NCI-H2171 (cell line): Measurements from ENCODE around the gene MTERF4.

Experiments used
- DNase-seq: peaks from one replicate; lab custom pipeline; 2025; lab: John Stamatoyannopoulos, UW

Gene MTERF4

DNA sequence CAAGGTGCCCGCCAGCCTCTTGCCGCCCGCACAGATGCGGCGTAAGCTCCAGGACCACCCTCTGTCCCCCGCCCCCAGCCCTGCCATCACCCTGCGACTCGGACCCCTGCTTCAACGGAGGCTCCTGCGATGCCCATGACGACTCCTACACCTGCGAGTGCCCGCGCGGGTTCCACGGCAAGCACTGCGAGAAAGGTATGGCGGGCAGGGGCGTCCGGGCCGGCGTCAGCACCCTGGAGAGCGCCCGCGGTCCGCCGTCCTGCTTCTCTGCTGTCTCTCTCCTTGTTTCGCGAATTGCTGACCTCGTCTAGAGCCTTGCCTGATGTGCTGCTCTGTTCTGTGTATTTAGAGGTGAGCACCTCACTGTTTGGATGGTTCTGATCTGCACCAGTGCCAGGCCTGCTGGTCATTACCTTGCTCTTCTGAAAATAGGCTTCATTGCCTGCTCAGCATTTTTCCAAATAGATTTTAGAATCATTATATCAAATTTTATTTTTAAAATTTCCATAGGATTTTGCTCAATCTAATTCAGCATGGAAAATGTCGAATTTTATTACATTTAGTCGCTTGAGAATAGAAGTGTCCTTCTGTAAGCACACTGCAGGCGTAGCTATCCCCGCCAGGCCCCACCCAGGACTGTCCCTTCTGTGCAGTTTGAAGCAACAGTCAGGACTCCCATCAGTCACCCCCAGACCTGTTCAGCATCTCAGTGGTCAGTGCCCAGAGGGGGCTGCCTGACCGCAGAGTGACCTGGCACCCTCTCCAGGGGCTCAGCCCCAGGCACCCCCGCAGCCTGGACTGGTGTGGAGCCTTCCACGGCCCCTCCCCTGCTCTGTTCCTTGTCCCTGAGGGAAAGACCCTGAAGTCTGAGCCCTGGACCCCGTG is 52.1 kb downstream of the MTERF4 start:
- DNase-seq, result no peak

DNA sequence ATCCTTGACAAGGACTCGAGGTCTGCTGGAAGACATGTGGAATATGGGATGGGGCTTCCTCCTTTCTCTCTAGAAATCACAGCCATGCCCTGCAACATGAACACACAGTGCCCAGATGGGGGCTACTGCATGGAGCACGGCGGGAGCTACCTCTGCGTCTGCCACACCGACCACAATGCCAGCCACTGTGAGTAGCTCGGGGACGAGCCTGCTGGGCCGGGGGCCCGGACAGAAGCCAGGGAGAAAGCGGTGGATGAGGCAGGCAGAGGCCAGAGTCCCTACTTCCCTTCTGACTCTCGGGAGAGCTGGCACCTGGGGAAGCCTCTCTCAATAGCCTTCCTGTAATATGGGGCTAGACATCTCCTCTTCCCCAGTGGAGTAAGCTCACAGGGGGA is 53.1 kb downstream of the MTERF4 start:
- no peak for DNase-seq

- no peak for DNase-seq
Observed at GRCh38 chr2:241048149-241048948, 53.7 kb downstream of the MTERF4 start.

GRCh38 chr2:241047253-241048010 is 54.7 kb downstream of the MTERF4 start:
- DNase-seq, result no peak
